Measurements from ENCODE around the gene PTGFRN.
"Not testable (repeated sequence)": the region's sequence is repeated elsewhere in the genome, so short reads cannot be mapped to it uniquely, and the experiment has no call there.

Gene PTGFRN

GRCh38 chr1:116947092-116947860 is 37.6 kb downstream of the PTGFRN start:
- FAIRE-seq = no peak

- FAIRE-seq = no peak
These were observed 38.3 kb downstream of the PTGFRN start for GRCh38 chr1:116948046-116948445.

GRCh38 chr1:116948642-116949041 is 38.9 kb downstream of the PTGFRN start:
- no peak for FAIRE-seq

- no peak for FAIRE-seq
These were observed 39.7 kb downstream of the PTGFRN start for GRCh38 chr1:116949213-116949985.

- no peak for FAIRE-seq
These were observed 40.9 kb downstream of the PTGFRN start for GRCh38 chr1:116950517-116951199.

GRCh38 chr1:116951200-116951935 is 41.7 kb downstream of the PTGFRN start:
- no peak for FAIRE-seq

GRCh38 chr1:116952738-116953275 is 43.1 kb downstream of the PTGFRN start:
- FAIRE-seq = no peak

GRCh38 chr1:116954440-116954839 is 44.7 kb downstream of the PTGFRN start:
- FAIRE-seq = no peak

- no peak for FAIRE-seq
These were observed 46.7 kb downstream of the PTGFRN start for GRCh38 chr1:116956378-116956777.

- FAIRE-seq = no peak
These were observed 47.9 kb downstream of the PTGFRN start for GRCh38 chr1:116957646-116958045.

- no peak for FAIRE-seq
These were observed 48.4 kb downstream of the PTGFRN start for GRCh38 chr1:116958110-116958509.

GRCh38 chr1:116958977-116959376 is 49.3 kb downstream of the PTGFRN start:
- FAIRE-seq = no peak

- FAIRE-seq = no peak
These were observed 51.9 kb downstream of the PTGFRN start for GRCh38 chr1:116961606-116962005.

GRCh38 chr1:116962987-116963639 is 53.4 kb downstream of the PTGFRN start:
- FAIRE-seq = no peak

GRCh38 chr1:116966791-116967190 is 57.1 kb downstream of the PTGFRN start:
- FAIRE-seq = no peak

- no peak for FAIRE-seq
These were observed 59.0 kb downstream of the PTGFRN start for GRCh38 chr1:116968724-116969123.

- no peak for FAIRE-seq
These were observed 61.6 kb downstream of the PTGFRN start for GRCh38 chr1:116971258-116971860.

GRCh38 chr1:116971965-116972673 is 62.4 kb downstream of the PTGFRN start:
- no peak for FAIRE-seq

GRCh38 chr1:116972674-116973030 is 62.9 kb downstream of the PTGFRN start:
- FAIRE-seq = no peak

- FAIRE-seq = not testable (repeated sequence)
These were observed 70.6 kb downstream of the PTGFRN start for GRCh38 chr1:116980309-116980708.

GRCh38 chr1:116981521-116982037 is 71.9 kb downstream of the PTGFRN start:
- FAIRE-seq = no peak

Data from G401.6 (cell line).